B cell (primary cell): Measurements from ENCODE around the gene RBM20.

Source experiments
- EZH2 ChIP-seq: IDR thresholded peaks from 2 replicates; pipeline ENCODE4 v1.6.1; 2012; ENCODE audit warnings: borderline replicate concordance, low read depth, mild to moderate bottlenecking, moderate library complexity, low read length; ENCODE audit not compliant: insufficient read depth, poor library complexity, severe bottlenecking
- TF ChIP-seq, protein P1 (sequence below): fragments of 200-600 bp; IDR thresholded peaks from one replicate; pipeline ENCODE4 v1.8.0; 2022; ENCODE audit warnings: antibody characterized with exemption, mild to moderate bottlenecking

GRCh38 chr10:110751850-110752249, 107.7 kb downstream of the RBM20 start:
- TF ChIP-seq, protein P1, sequence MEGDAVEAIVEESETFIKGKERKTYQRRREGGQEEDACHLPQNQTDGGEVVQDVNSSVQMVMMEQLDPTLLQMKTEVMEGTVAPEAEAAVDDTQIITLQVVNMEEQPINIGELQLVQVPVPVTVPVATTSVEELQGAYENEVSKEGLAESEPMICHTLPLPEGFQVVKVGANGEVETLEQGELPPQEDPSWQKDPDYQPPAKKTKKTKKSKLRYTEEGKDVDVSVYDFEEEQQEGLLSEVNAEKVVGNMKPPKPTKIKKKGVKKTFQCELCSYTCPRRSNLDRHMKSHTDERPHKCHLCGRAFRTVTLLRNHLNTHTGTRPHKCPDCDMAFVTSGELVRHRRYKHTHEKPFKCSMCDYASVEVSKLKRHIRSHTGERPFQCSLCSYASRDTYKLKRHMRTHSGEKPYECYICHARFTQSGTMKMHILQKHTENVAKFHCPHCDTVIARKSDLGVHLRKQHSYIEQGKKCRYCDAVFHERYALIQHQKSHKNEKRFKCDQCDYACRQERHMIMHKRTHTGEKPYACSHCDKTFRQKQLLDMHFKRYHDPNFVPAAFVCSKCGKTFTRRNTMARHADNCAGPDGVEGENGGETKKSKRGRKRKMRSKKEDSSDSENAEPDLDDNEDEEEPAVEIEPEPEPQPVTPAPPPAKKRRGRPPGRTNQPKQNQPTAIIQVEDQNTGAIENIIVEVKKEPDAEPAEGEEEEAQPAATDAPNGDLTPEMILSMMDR = no peak
- no peak for TF ChIP-seq EZH2
